Measurements from ENCODE around the gene SCML2.
"Not testable (repeated sequence)": the region's sequence is repeated elsewhere in the genome, so short reads cannot be mapped to it uniquely, and the experiment has no call there.

Gene SCML2

DNA sequence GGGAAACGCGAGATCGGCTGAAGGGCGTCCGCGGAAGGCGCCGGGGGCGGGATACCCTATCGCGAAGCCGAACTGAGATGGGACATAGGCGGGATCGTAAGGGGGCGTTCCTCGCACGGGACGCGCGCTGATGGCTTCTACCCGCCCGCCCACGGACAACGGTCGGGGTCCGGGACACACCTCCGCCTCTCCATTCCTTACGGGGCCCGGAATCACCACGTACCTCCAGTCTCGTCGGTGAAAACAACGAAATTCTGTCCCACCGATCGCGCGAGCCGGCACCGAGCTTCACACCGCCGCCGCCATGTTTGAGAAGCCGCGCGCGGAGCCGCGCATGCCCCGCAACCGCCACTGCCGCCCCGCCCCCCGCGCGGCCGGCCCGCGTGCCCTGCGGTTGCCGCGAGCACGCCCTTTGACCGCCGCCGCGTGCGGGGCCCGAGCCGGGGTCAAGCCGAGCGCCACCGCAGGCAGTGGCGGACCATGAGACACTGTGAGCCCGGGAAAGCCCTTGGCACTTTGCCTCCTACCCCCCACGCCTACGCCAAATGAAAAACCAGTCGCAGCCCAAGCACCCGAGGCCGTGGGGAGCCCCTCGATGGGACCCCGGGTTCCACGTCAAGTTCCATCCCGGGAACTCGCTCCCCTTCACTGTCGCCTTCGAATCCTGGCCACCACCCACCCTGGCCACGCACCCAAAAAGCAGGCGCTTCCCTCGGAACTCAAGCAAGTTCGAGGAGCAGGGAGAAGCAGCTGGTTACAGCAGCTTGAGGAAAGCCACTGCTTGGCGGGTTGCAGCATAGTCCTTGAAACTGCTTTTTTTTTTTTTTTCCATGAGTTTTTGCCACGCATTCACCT, at the start of gene SCML2:
TSS of gene SCML2 (minus strand) at position 320 of the 855 bp plus-strand sequence. CDS start 20,617 bp downstream, outside the sequence.
- in situ Hi-C loops (cut with MboI; ENCODE audit: low sequenced_read_pairs): no loop called here

DNA sequence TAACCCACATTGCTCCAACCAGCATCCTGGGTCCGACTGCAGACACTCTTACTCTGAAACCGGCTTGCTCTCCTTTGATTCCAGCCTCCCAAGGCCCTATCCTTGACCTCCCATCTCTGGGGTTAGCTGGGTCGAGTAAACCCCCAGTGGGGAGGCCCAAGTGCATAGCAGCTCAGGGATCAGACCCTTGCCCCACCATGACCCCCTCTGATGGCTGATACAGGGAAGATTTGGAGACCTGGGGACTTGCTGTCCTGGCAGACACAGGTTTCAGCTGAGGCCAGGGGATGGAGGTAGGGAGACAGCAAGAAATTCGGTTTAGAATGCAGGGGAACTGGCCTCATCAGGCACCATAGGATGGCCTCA, 47.3 kb upstream of the SCML2 start:
- in situ Hi-C loops (cut with MboI; ENCODE audit: low sequenced_read_pairs): no loop called here

DNA sequence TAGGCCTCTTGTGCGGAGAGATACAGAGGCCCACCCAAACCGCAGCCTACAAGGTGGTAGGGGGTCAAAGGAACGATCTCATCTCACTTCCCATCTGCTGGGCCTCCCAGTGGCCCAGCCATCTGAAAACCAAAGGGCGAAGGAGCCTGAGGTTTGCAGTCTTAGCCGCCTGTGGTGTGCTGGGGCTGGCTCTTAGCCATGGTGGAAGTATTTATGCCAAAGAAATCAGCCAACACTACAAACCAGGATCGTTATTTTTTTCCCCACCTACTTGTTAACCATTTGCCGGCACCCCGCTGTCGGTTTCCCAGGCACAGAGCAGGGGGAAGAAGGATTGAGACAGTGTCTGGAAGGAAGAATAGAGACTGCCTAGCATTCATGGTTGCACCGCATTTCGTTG, 40.0 kb upstream of the SCML2 start:
- in situ Hi-C loops (cut with MboI; ENCODE audit: low sequenced_read_pairs): loop anchor here (25.0 kb wide), 2 partner anchors 493 to 607 kb away; no protein-coding TSS in a partner anchor

DNA sequence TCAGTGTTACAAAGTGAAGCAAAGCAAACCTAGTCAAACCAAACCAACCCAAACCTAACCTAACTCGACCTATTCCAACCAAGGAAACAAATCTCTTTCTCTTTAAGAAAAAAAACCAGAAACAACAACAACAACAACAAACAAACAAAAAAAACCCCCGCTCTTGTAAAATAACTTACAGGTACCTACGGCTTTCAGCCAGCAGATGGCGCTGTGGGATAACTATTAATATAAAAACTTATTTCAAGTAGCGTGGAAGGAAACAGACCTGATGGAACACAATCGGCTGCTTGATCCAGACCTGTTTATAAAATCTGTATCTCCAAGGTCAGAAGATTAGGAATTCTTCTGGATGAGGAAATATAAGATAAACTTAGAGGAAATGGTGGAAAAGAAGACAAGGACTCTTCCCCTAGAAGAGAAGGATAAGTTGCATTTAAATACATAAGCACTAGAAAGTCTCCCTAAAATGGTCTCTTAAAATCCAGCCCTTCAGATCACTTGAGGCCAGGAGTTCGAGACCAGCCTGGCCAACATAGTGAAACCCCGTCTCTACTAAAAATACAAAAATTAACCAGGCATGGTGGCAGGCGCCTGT, 36.6 kb upstream of the SCML2 start:
- in situ Hi-C loops (cut with MboI; ENCODE audit: low sequenced_read_pairs): loop anchor here (25.0 kb wide), 2 partner anchors 496 to 604 kb away; no protein-coding TSS in a partner anchor

DNA sequence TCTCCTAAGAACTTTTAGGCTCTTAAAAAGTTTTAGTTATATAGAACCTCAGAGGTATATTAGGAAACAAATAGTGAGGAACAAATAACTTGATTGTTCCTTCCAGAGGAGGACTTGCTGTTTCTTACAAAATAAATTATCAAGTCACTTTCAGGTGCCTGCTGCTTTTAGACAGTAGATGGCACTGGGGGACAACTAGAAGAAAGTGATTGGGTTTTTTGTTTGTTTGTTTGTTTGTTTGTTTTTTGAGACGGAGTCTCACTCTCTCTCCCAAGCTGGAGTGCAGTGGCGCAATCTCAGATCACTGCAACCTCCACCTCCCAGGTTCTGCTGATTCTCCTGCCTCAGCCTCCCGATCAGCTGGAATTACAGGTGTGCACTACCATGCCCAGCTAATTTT, 35.5 kb upstream of the SCML2 start:
- in situ Hi-C loops (cut with MboI; ENCODE audit: low sequenced_read_pairs): loop anchor here (10.0 to 25.0 kb wide), 3 partner anchors 497 to 945 kb away; no protein-coding TSS in a partner anchor

DNA sequence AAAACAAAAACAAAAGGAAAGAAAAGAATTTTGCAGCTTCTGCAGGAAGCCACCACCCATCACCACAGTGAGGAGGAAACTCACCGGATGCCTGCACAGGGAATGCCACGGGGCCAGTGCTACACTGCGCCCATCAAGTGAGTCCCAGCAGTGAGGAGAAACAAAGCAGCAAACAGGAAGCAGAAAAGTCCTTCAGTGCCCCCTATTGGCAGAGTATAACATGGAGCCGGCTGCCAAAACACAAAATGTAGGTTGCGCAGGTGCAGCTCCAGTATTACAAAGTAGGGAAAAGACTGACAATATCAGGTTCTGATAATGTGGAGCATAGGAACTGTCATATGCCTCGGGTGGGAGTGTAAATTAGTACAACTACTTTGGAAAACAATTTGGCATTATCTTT, 23.3 kb upstream of the SCML2 start:
- in situ Hi-C loops (cut with MboI; ENCODE audit: low sequenced_read_pairs): loop anchor here (25.0 kb wide), 2 partner anchors 510 to 590 kb away; no protein-coding TSS in a partner anchor

DNA sequence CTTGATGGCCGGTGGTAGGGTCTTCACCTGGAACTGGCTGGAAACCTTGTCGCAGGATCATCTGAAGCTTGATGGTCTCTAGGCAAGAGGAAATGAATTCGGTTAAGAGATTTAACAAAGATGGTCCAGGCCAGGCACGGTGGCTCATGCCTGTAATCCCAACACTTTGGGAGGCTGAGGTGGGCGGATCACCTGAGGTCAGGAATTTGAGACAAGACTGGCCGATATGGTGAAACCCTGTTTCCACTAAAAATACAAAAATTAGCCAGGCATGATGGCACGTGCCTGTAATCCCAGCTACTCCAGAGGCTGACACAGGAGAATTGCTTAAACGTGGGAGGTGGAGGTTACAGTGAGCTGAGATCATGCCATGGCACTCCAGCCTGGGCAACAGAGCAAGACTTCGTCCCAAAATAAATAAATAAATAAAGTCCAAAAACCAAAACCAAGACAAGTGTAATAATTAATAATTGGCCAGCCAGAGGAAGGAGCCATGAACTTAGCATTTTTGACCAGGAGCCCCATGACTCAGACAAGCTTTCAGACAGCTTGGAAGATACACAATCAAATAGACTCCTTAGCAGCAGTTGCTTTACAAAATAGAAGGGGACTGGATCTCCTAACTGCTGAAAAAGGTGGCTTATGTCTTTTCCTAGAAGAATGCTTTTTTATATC, 20.8 kb upstream of the SCML2 start:
- in situ Hi-C loops (cut with MboI; ENCODE audit: low sequenced_read_pairs): loop anchor here (25.0 kb wide), 2 partner anchors 512 to 588 kb away; no protein-coding TSS in a partner anchor

DNA sequence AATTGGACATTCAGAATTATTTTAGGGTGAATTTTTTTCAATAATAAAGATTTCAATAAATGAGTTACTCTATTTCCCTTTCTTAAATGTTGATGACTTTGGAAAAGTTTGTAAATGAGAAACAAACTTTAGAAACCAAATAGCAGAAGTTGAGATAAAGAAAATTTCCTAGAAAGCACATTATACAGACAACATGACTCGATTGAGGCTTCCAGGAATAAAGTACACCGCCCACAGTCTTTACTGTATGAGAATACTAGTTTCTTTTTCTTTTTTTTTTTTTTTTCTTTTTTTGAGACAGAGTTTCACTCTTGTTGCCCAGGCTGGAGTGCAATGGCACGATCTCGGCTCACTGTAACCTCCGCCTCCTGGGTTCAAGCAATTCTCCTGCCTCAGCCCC, 14.6 kb upstream of the SCML2 start:
- in situ Hi-C loops (cut with MboI; ENCODE audit: low sequenced_read_pairs): not testable (repeated sequence)

DNA sequence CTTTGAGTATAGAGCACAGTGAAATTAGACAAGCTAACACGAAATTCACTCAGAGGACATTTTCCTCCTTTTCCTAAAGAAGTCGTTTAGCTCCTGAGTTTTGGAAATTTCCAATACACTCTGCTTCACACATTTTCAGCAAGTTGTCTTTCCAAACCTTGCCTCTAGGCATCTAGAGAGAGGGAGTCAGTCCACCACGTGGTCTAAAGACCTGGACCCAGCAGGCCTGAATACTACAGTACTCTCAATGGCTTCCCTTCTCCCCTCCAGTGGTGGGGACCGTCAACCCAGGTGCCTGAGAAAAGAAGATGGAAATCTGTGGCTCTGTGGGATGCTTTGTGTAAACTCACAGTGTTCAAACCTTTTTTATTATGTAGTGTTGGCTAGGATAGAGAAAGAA, 13.9 kb upstream of the SCML2 start:
- in situ Hi-C loops (cut with MboI; ENCODE audit: low sequenced_read_pairs): no loop called here

DNA sequence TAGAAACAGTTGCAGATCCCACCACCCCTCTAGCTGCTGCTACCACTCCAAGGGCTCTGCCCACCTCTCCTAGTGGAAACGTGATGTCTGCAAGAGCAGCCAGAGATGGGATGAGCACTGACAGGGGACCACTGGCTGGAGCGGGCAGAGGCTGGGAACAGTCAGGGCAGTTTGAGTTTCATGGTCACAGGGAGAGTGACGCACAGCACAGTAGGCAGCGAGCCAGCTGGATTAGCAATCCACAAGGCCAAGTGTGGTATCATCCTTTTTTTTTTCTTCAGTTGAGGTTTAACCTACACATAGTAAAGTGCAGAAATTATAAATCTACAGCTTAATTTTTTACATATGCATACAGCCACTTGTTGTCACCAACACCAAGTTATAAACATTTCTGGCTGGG, 6.4 kb upstream of the SCML2 start:
- in situ Hi-C loops (cut with MboI; ENCODE audit: low sequenced_read_pairs): no loop called here

DNA sequence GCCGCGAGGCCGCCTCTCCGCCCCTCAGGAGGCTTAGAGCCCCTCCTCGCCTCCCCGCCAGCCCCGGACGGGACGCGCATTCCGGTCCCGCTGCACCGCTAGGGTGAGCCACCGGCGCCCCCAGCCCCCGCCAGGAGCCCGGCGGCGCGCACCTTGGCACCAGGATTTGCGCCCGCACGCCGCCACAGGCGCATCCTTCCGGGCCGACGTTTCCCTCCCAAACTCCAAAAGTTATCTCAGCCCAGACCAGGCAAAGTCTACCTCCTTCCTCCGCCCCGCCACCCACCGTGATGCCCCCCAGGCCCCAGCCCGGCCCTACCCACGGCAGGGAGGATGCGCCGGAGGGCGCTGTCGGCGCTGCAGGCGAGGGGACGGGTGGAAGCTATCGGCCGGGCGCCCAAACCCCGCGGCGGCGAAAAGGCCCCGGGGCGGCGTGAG, 538 bp downstream of the SCML2 start:
- in situ Hi-C loops (cut with MboI; ENCODE audit: low sequenced_read_pairs): no loop called here

DNA sequence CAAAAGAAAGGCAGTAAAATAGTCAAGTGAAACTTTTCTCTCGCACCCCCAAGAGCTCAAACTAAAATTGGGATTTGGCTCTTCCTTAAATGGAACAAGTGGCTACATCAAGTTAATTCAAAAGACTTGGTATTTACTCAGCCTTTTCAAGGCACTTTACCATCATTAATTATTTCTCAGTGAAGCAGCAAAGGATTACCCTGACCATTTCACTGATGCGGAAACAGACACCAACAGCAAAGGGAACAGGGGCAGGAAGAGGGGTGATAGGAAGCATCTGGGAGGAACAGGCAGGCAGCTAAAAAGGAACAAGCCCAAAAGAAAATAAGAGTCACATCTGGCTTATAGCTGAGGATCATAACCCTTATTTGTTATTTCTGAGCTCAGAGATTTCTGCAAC, 2.7 kb downstream of the SCML2 start:
- in situ Hi-C loops (cut with MboI; ENCODE audit: low sequenced_read_pairs): no loop called here

DNA sequence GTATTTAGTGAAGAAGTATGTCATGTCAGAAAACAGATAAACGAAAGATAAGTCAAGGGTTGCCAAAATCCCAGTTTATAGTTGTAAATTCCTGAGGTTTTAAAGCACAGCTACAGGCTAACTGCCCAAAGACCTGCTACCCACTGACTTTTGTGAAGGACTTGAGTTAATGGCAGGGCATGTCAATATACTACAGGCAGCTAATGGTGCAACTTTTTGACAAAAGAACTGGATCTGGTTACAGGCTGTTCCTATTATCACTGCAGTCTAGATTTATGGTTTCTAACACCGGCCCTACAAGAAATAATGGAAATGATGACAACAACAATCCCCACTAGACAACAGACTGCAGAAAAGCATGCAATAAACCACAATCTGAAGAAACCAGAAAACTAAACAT, 6.4 kb downstream of the SCML2 start:
- in situ Hi-C loops (cut with MboI; ENCODE audit: low sequenced_read_pairs): no loop called here

DNA sequence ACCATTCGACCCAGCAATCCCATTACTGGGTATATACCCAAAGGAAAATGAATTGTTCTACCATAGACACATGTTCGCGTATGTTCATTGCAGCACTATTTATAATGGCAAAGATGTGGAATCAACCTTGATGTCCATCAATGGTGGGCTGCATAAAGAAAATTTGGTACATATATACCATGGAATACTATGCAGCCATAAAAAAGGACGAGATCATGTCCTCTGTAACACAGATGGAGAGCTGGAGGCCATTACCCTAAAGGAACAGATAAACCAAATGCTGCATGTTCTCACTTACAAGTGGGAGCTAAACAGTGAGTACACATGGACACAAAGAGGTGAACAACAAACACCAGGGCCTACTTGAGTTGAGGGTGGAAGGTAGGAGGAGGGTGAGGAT, 45.1 kb downstream of the SCML2 start:
- in situ Hi-C loops (cut with MboI; ENCODE audit: low sequenced_read_pairs): no loop called here

DNA sequence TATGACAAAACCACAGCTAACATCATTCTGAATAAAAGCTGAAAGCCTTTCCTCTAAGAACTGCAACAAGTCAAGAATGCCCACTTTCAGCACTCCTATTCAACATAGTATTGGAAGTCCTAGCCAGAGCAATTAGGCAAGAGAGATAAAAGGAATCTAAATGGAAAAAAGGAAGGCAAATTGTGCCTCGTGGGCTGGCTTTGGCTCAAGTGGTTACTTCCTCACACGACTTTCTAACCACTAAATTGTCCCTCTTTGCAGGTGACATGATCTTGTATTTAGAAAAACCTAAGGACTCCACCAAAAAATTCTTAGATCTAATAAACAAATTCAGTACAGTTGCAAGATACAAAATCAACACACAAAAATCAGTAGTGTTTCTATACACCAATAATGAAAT, 57.2 kb downstream of the SCML2 start:
- in situ Hi-C loops (cut with MboI; ENCODE audit: low sequenced_read_pairs): no loop called here

DNA sequence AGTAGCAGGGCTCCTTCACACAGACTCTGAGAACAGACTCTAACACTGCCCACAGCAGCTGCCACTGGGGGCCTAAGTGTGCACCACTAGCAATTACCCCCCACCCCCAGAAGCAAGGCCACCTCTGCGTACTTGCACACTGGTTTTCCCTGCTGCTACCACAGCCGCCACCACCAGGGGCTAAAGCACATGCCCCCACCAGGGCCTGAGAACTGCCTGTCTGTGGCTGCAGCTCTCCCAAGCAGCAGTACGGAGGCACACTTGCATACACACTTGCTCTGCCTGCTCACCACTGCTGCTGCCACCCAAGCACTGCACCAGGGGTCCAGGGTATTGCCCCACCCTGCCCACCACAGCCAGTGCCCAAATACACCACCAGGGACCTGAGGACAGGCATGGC, 59.6 kb downstream of the SCML2 start:
- in situ Hi-C loops (cut with MboI; ENCODE audit: low sequenced_read_pairs): no loop called here

DNA sequence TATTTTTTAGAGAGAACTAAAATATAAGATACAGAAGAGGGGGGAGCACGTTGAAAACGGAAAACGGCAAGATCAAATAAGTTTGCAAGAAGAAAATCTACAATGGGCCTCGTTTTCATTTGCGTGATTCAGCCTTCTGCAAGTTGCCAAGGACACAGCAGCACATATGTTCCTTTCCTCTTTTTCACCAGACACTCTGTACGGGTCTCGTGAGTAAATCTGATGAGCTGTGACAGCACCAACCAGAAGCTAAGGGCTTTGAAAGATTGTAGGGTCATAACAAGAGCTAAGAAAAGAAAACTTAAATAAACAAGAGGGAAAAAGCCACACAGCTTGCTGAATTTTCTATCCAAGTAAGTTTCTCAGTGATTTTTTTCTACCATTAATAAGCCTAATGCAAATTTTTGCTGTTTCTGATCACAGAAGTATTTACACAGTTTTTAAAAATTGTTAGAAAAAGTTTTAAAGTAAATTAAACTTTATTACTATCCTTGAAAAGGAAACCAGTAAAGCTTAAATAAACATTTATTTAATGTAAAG, 63.4 kb downstream of the SCML2 start:
- in situ Hi-C loops (cut with MboI; ENCODE audit: low sequenced_read_pairs): no loop called here

DNA sequence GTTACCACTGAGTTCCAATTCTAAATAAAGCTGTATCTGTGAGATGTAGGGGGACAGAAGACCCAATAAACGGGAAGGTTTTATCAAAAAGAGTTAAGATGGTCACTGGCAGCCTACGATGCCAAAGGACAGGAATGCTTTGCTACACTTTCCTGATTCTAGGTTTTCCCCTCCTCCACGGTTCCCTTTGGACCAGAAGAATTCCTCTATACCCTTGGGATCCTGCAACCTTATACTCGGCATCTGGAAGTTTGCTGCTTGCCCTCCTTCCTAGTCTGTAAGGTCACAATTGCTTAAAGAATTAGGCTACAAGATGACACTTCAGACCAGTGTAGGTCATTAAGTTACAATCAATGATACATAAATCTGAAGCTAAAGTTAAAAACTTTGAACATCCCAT, 64.3 kb downstream of the SCML2 start:
- in situ Hi-C loops (cut with MboI; ENCODE audit: low sequenced_read_pairs): no loop called here

DNA sequence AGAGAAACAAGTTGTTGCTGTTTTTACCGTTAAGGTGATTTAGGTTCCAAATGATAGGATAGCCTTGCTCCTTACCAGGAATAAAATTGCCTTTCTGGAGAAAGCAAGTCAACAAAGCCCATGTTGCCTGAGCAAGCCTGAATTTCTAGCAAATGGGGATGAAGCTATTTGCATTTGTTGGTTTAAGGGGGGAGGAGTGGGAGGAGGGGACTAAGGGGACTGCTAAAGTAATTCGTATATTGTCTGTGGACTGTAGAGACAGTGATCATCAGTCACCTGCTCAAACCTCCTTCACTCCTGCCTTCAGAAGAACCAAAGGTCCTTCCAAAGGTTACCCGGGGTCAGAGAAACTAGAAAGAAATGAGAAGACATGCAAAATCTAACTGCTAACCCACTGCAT, 65.8 kb downstream of the SCML2 start:
- in situ Hi-C loops (cut with MboI; ENCODE audit: low sequenced_read_pairs): no loop called here

DNA sequence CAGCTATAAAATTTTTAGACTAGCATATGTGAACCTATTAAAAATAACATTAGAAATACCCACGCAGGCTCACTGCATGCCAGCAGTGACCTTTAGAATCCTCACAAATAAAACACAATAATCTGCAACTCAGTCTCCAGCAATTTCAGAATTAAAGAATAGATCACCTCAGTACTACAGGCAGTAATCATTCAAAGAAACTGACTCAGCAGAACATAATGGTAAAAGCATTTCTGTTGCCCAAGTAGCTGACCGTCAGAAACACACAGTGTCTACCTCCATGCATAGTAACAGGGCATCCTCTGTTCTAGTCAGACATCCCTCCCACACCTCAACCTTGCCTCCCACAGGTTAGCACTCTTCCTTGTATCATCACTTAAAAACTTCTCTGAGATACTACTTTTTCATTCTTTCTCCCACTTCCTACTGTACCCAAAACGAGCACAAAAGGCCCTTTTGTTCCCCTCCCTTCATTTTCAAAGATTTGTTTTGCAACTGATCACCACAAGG, 68.1 kb downstream of the SCML2 start:
- in situ Hi-C loops (cut with MboI; ENCODE audit: low sequenced_read_pairs): no loop called here

DNA sequence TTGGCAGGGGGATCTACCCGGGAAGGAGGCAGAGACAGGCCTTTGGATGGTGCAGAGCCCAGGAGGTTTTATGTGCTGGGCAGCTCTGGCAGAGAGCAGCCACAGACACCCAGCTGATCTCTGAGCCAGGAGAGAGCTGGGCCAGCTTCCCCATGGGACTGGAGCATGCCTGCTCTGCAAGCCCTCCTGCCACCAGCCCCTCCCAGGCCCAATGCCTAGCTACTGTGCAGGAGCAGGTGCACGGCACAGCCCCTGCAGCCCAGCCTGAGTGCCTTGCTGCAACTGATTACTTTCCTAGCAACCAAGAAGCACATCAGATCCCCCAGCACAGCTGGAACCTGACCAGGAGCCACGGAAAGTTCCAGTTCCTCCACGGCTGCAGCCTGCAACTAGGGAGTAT, 76.0 kb downstream of the SCML2 start:
- in situ Hi-C loops (cut with MboI; ENCODE audit: low sequenced_read_pairs): no loop called here
